Measurements from ENCODE around the gene NAV1. TPM values are rescaled to one million over a fixed set of nuclear protein-coding genes. Genes with fewer than 3 reads are reported as not detected.

The NAV1 gene
- total RNA-seq, 4 donors from 2014 or later = 13.3 to 29.7 (median 24.1) TPM

- TF ChIP-seq POLR2A (IDR thresholded peaks at IDR 0.05) (no peak), CTCF (IDR thresholded peaks at IDR 0.05) (no peak)
- H3K9me3 ChIP-seq = no peaks in the 10 kb centered on the region
- peaks cover 0 to 5% of the 10 kb centered on the region in 2 donors for H3K36me3 ChIP-seq
- intact Hi-C loops (cut with DNase I) = no loop called here
- H3K4me1 ChIP-seq = peaks cover 52 to 97% of the 10 kb centered on the region in 2 donors
- 45 to 55% methylated on average over 10 to 15 of the region's 15 CpGs for WGBS, 2 donors
- peak overlapping the region; percentile 96 to 97 (median 96) for H3K27ac ChIP-seq
- H3K27me3 ChIP-seq = no peaks in the 10 kb centered on the region
- H3K4me3 ChIP-seq (replicated peaks in 1 of 3) = no peak overlapping the region
- peak; percentile 26 to 63 for DNase-seq
These were observed 44.9 kb upstream of the NAV1 start for GRCh38 chr1:201493757-201494617.

- H3K27me3 ChIP-seq = no peaks in the 10 kb centered on the region
- H3K4me3 ChIP-seq (replicated peaks in 1 of 3) = no peak overlapping the region
- peaks cover 0 to 4% of the 10 kb centered on the region in 2 donors for H3K36me3 ChIP-seq
- 12 to 28% methylated on average over 10 to 11 of the region's 11 CpGs for WGBS, 2 donors
- H3K9me3 ChIP-seq = no peaks in the 10 kb centered on the region
- peak overlapping the region; percentile 96 to 97 (median 96) for H3K27ac ChIP-seq
- H3K4me1 ChIP-seq = peaks cover 54 to 97% of the 10 kb centered on the region in 2 donors
- intact Hi-C loops (cut with DNase I) = no loop called here
- TF ChIP-seq CTCF (IDR thresholded peaks at IDR 0.05) (no peak), POLR2A (IDR thresholded peaks at IDR 0.05) (peak in 1 of 2 donors; percentile 71)
- peak; percentile 91 to 95 for DNase-seq
These were observed 43.2 kb upstream of the NAV1 start for GRCh38 chr1:201495551-201496295.

GRCh38 chr1:201496296-201496690 is 42.6 kb upstream of the NAV1 start:
- H3K9me3 ChIP-seq = no peaks in the 10 kb centered on the region
- intact Hi-C loops (cut with DNase I) = no loop called here
- no peak for TF ChIP-seq POLR2A (IDR thresholded peaks at IDR 0.05)
- TF ChIP-seq CTCF (IDR thresholded peaks at IDR 0.05) = no peak
- no peaks in the 10 kb centered on the region for H3K27me3 ChIP-seq
- H3K4me3 ChIP-seq (replicated peaks in 1 of 3) = no peak overlapping the region
- DNase-seq = no peak
- H3K27ac ChIP-seq = peak overlapping the region; percentile 96 to 97 (median 96)
- H3K4me1 ChIP-seq = peaks cover 59 to 97% of the 10 kb centered on the region in 2 donors
- 45 to 54% methylated on average over 8 of the region's 8 CpGs for WGBS, 2 donors
- peaks cover 0 to 4% of the 10 kb centered on the region in 2 donors for H3K36me3 ChIP-seq

GRCh38 chr1:201497935-201498509 is 40.9 kb upstream of the NAV1 start:
- Histone ChIP-seq H3K36me3 (peaks cover 0 to 4% of the 10 kb centered on the region in 2 donors), H3K27ac (peak overlapping the region; percentile 96 to 99 (median 96)), H3K9me3 (no peaks in the 10 kb centered on the region), H3K4me3 (replicated peaks in 1 of 3) (no peak overlapping the region), H3K27me3 (no peaks in the 10 kb centered on the region), H3K4me1 (peaks cover 69 to 97% of the 10 kb centered on the region in 2 donors)
- no peak for DNase-seq
- TF ChIP-seq POLR2A (IDR thresholded peaks at IDR 0.05) (no peak), CTCF (IDR thresholded peaks at IDR 0.05) (no peak)
- 91 to 93% methylated on average over 16 of the region's 16 CpGs for WGBS, 2 donors
- intact Hi-C loops (cut with DNase I) = no loop called here
